CD4-positive, alpha-beta memory T cell (primary cell): ENCODE data around the gene ECHDC3. TPM values are rescaled to one million over a fixed set of nuclear protein-coding genes. Genes with fewer than 3 reads are reported as not detected.
A peak's percentile ranks its signal among the peaks of the same experiment; 100 is the strongest.

ENCODE experiments used
- CTCF ChIA-PET: fragments of 350-600 bp; sonication (Branson Sonifier 250); formaldehyde crosslinking; loops from one replicate; lab custom pipeline; 2021; ENCODE audit warnings: inconsistent platforms; ENCODE audit not compliant: partially characterized antibody; lab: Charles Lee
- POLR2A ChIA-PET: fragments of 350-600 bp; sonication (Branson Sonifier 250); formaldehyde crosslinking; loops from one replicate; lab custom pipeline; 2021; ENCODE audit not compliant: partially characterized antibody; lab: Charles Lee
- DNase-seq, 5 donors: peaks; one replicate each; pipeline versions ENCODE4 v3.0.0 to v3.0.0-alpha.2; 2020 to 2022; ENCODE audit warnings: mixed read lengths in 1 of 5
- H3K27ac ChIP-seq: one replicate; pipeline ENCODE4 v1.7.0; 2013; ENCODE audit warnings: low read depth, low read length
- H3K27me3 ChIP-seq: 2 replicates; pipeline ENCODE4 v1.7.0; 2013; ENCODE audit warnings: mild to moderate bottlenecking, low read length, moderate library complexity; ENCODE audit not compliant: insufficient read depth
- H3K36me3 ChIP-seq: 2 replicates; pipeline ENCODE4 v1.7.0; 2013; ENCODE audit warnings: mild to moderate bottlenecking, low read length, moderate library complexity; ENCODE audit not compliant: insufficient read depth
- H3K4me1 ChIP-seq: 2 replicates; pipeline ENCODE4 v1.7.0; 2013; ENCODE audit warnings: mild to moderate bottlenecking, low read length, moderate library complexity; ENCODE audit not compliant: insufficient read depth
- H3K4me3 ChIP-seq, 2 donors: one replicate each; pipeline ENCODE4 v1.7.0; 2013; ENCODE audit warnings: low read length in 2 of 2, mild to moderate bottlenecking in 1 of 2
- H3K9me3 ChIP-seq, 2 donors: one replicate each; pipeline ENCODE4 v1.7.0; 2013; ENCODE audit warnings: low read length in 2 of 2, control low read depth in 1 of 2; ENCODE audit not compliant: control insufficient read depth in 1 of 2
- H3K27ac Mint-ChIP-seq, 7 donors: one replicate each; pipeline ENCODE4 v1.8.0; 2020 to 2021; ENCODE audit warnings: mixed read lengths in 7 of 7, mild to moderate bottlenecking in 6 of 7, inconsistent platforms in 3 of 7, moderate library complexity in 3 of 7
- H3K27me3 Mint-ChIP-seq, 2 donors: one replicate each; pipeline ENCODE4 v1.8.0; 2020 to 2021; ENCODE audit warnings: mixed read lengths in 2 of 2
- H3K36me3 Mint-ChIP-seq, 2 donors: one replicate each; pipeline ENCODE4 v1.8.0; 2020 to 2021; ENCODE audit warnings: mixed read lengths in 2 of 2, inconsistent platforms in 1 of 2, mild to moderate bottlenecking in 1 of 2
- H3K4me1 Mint-ChIP-seq, 4 donors: one replicate each; pipeline ENCODE4 v1.8.0; 2020 to 2021; ENCODE audit warnings: mixed read lengths in 4 of 4, mild to moderate bottlenecking in 1 of 4
- H3K4me3 Mint-ChIP-seq, 8 donors: one replicate each; pipeline ENCODE4 v1.8.0; 2020 to 2021; ENCODE audit warnings: mixed read lengths in 8 of 8, mild to moderate bottlenecking in 7 of 8, moderate library complexity in 6 of 8, inconsistent platforms in 3 of 8
- H3K9me3 Mint-ChIP-seq, 8 donors: one replicate each; pipeline ENCODE4 v1.8.0; 2020 to 2021; ENCODE audit warnings: mixed read lengths in 8 of 8, mild to moderate bottlenecking in 5 of 8, inconsistent platforms in 3 of 8, moderate library complexity in 1 of 8
- intact Hi-C: fragments of 100-400 bp; cut with micrococcal nuclease; formaldehyde crosslinking; loops from one replicate; pipeline ENCODE4 v1.15.1; 2023
- polyA plus RNA-seq, 2 donors: library from polyadenylated mRNA; unstranded; fragments of 300-500 nt; fragmentation: Illumina TruSeq; gene quantifications; one replicate each; pipeline ENCODE4 v1.2.3, GENCODE V29; 2021
- total RNA-seq, 2 experiments: library from RNA; stranded (reverse); gene quantifications; one replicate each; pipeline ENCODE4 v1.2.3, GENCODE V29; 2021

The ECHDC3 gene
- total and polyA plus RNA-seq, 4 experiments from 2014 or later: 0.14 to 0.49 (median 0.47) TPM; not detected in 1

DNA sequence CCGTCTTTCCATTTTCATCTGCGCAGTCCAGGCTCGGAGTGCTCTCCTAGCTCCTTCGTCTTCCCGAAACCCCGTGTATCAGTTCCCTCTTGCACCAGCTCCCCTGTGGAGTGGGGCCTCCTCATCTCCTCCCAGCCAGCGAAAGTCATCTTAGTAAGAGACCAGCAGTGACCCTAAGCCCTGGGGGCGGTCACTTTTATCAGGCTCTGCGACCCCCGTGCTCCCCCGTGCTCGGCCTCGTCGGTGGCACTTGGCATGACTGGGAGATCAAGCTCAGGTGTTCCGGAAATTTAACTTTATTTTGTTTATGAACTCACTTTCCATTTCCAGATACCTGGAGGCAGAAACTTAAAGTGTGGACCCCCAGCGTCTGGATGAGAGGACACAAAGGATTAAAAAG lies 574 bp upstream of the ECHDC3 start:
- intact Hi-C loops: loop anchor here (10.0 kb wide), 1 partner anchor 57 kb away; no protein-coding TSS in a partner anchor
- Mint-ChIP-seq H3K27ac (peak overlapping the region in 1 of 7 donors; percentile 50), H3K9me3 (peaks cover 0 to 9% (median 2%) of the 10 kb centered on the region in 8 donors), H3K36me3 (peaks cover 0 to 7% of the 10 kb centered on the region in 2 donors), H3K4me1 (peaks cover 4 to 19% (median 11%) of the 10 kb centered on the region in 4 donors), H3K27me3 (peaks cover 12 to 13% of the 10 kb centered on the region in 2 donors), H3K4me3 (peak overlapping the region in 6 of 8 donors; percentile 69 to 84 (median 78))
- Histone ChIP-seq H3K27ac (no peak overlapping the region), H3K36me3 (no peaks in the 10 kb centered on the region), H3K27me3 (no peaks in the 10 kb centered on the region), H3K4me3 (no peak overlapping the region), H3K4me1 (peaks cover 7% of the 10 kb centered on the region), H3K9me3 (no peaks in the 10 kb centered on the region)
- no peak for DNase-seq
- ChIA-PET POLR2A (no interaction called here), CTCF (no interaction called here)

DNA sequence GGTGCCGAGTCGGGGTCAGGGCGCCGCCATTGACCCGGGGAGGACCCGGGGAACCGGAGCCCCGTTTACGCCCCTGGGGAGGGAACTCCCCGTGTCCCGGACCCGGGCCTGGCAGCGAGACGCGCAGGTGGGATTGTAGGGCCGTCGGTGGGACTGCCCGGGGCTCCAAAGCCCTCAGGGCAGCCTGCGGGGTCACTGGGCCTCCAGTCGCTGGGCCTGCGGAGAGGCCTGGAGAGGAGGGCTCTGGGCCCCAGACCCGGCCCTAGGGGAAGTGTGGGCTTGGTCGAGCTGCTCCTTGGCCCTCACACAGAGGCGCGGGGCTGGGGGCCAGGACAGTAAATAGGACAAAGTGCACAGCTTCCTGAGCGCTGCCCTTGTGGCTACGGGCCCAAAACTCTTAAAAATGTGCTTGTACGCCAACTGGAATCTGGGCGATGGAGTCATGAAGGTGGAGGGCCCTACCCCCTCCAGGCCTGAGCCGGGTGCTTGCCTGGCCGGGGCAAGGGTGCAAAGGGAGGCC lies 657 bp downstream of the ECHDC3 start:
- Mint-ChIP-seq H3K27ac (peak overlapping the region in 1 of 7 donors; percentile 64), H3K27me3 (peaks cover 5 to 11% of the 10 kb centered on the region in 2 donors), H3K4me1 (peaks cover 4 to 14% (median 9%) of the 10 kb centered on the region in 4 donors), H3K36me3 (peaks cover 0 to 5% of the 10 kb centered on the region in 2 donors), H3K9me3 (peaks cover 0 to 2% (median under 1%) of the 10 kb centered on the region in 8 donors), H3K4me3 (peak overlapping the region in 7 of 8 donors; percentile 17 to 68 (median 62))
- Histone ChIP-seq H3K4me1 (peaks cover 7% of the 10 kb centered on the region), H3K27me3 (no peaks in the 10 kb centered on the region), H3K36me3 (no peaks in the 10 kb centered on the region), H3K9me3 (no peaks in the 10 kb centered on the region), H3K27ac (no peak overlapping the region), H3K4me3 (peak overlapping the region in 1 of 2 donors; percentile 19)
- POLR2A ChIA-PET: interaction anchor here (0.7 kb wide), 1 partner anchor 218 kb away, joined by 3 read pairs; no protein-coding TSS in a partner anchor
- no peak for DNase-seq
- intact Hi-C loops: loop anchor here (10.0 kb wide), 1 partner anchor 58 kb away; no protein-coding TSS in a partner anchor
- CTCF ChIA-PET: interaction anchor here (1.2 kb wide), 1 partner anchor 15 kb away, joined by 5 read pairs; no protein-coding TSS in a partner anchor

DNA sequence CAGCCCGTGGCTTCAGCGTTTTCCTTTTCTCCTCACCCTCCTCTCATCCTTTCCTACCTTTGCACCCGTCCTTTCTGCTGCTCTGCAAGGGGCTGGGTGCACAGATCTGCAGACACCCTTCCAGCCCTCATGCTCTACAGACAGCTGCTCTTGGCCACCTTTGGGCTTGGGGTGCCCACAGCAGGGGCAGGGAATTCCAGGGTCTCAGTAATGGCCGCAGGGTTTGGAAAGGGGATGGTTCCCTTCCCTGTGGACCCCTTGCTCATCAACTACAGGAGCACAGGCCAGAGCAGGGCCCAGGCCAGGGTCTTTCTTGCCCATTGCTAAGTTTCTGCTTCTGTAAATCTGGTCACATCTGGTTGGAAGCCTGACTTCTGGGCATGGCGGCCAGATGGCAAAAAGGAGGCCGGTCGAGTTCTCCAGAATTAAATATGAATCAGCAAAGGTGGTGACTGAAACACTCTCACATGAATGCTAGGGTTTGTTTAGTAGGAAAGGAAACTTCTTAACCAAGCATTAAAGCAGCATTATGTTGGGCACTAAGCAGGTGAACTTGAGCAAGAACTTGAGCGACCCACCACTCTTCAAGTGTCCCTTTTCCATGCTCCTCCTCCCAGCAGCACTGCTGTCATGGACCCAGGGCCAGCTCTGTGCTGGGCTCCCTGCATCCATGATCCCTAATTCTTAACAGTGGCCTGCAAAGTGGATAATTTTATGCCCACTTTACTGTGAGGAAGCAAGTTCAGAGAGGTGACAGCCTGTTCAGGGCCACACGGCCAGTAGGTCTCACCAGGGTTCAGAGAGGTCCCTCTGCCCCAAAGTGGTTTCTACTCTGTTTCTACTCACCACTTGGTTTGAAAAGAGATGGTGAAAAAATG lies 1.5 kb downstream of the ECHDC3 start:
- H3K27ac ChIP-seq: no peak overlapping the region
- intact Hi-C loops: loop anchor here (10.0 kb wide), 1 partner anchor 59 kb away; no protein-coding TSS in a partner anchor
- ChIA-PET CTCF (interaction anchor here (1.2 kb wide), 1 partner anchor 14 kb away, joined by 5 read pairs; no protein-coding TSS in a partner anchor), POLR2A (no interaction called here)
- no peak overlapping the region for H3K4me3 ChIP-seq
- Mint-ChIP-seq H3K4me1 (peaks cover 4 to 14% (median 6%) of the 10 kb centered on the region in 4 donors), H3K36me3 (no peaks in the 10 kb centered on the region), H3K4me3 (peak overlapping the region; percentile 28 to 68 (median 60)), H3K27me3 (peaks cover 2 to 7% of the 10 kb centered on the region in 2 donors), H3K9me3 (peaks cover 0 to 2% (median 0%) of the 10 kb centered on the region in 8 donors), H3K27ac (peak overlapping the region in 2 of 7 donors; percentile 57 to 64)
- H3K4me1 ChIP-seq: peaks cover 7% of the 10 kb centered on the region
- H3K36me3 ChIP-seq: no peaks in the 10 kb centered on the region
- no peaks in the 10 kb centered on the region for H3K9me3 ChIP-seq
- DNase-seq: no peak
- H3K27me3 ChIP-seq: no peaks in the 10 kb centered on the region

DNA sequence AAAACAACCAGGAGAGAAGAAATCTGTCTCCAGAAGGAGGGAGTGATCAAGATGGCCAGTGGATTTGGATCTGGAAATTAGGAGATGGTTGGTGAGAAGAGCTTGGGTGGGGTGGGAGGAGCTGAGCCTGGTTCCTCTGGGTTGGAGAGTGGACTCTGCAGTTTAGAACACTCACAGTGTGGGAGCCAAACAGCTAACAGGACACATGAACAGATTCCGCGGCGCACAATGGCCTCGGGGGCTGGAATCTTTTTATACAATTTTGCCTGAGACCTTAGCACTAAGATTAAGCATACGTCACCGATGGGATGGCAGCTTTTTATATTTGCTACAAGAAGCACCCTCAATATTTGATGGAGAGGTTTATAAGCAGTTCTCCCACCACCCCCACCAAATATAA lies 2.9 kb downstream of the ECHDC3 start:
- Histone ChIP-seq H3K4me1 (peaks cover 7% of the 10 kb centered on the region), H3K27ac (no peak overlapping the region), H3K36me3 (no peaks in the 10 kb centered on the region), H3K9me3 (no peaks in the 10 kb centered on the region), H3K4me3 (no peak overlapping the region), H3K27me3 (no peaks in the 10 kb centered on the region)
- Mint-ChIP-seq H3K27ac (no peak overlapping the region), H3K27me3 (peaks cover 2 to 7% of the 10 kb centered on the region in 2 donors), H3K9me3 (no peaks in the 10 kb centered on the region), H3K36me3 (no peaks in the 10 kb centered on the region), H3K4me1 (peaks cover 4 to 14% (median 6%) of the 10 kb centered on the region in 4 donors), H3K4me3 (no peak overlapping the region)
- intact Hi-C loops: loop anchor here (10.0 kb wide), 1 partner anchor 60 kb away; no protein-coding TSS in a partner anchor
- ChIA-PET CTCF (no interaction called here), POLR2A (no interaction called here)
- no peak for DNase-seq

DNA sequence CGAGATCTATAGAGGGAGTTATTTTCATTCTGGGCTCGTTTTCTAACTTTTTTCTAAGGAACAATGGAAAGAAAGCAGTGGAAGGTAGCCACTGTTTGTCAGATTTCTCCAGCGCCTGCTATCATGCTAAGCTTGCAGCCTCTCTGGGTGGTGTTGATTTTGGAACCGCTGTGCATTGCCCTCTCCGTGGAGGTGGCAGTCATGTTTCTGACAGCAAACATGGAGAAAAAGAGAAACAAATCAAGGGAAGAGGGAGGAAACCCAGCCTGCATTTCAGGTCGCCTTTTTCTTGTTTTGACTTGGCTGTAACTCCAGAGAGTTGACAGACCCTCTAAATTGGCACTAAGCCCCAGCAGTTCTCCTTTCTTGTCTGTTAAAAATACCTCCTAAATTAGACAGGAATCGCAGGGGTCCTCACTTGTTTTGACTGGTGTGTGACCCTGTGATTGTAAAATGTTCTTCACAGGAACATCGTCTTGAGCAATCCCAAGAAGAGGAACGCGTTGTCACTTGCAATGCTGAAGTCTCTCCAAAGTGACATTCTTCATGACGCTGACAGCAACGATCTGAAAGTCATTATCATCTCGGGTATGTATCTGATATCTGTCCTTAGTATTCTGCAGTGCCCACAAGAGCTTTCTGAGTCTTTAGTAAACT lies 4.8 kb downstream of the ECHDC3 start:
- Mint-ChIP-seq H3K4me3 (no peak overlapping the region), H3K27me3 (no peaks in the 10 kb centered on the region), H3K27ac (no peak overlapping the region), H3K9me3 (no peaks in the 10 kb centered on the region), H3K36me3 (no peaks in the 10 kb centered on the region), H3K4me1 (peaks cover 0 to 7% (median under 1%) of the 10 kb centered on the region in 4 donors)
- Histone ChIP-seq H3K27ac (no peak overlapping the region), H3K4me3 (no peak overlapping the region), H3K36me3 (no peaks in the 10 kb centered on the region), H3K27me3 (no peaks in the 10 kb centered on the region), H3K4me1 (no peaks in the 10 kb centered on the region), H3K9me3 (no peaks in the 10 kb centered on the region)
- DNase-seq: no peak
- ChIA-PET CTCF (interaction anchor here (2.6 kb wide), 1 partner anchor 10 kb away, joined by 11 read pairs; no protein-coding TSS in a partner anchor), POLR2A (no interaction called here)
- intact Hi-C loops: loop anchor here (10.0 kb wide), 1 partner anchor 62 kb away; no protein-coding TSS in a partner anchor

DNA sequence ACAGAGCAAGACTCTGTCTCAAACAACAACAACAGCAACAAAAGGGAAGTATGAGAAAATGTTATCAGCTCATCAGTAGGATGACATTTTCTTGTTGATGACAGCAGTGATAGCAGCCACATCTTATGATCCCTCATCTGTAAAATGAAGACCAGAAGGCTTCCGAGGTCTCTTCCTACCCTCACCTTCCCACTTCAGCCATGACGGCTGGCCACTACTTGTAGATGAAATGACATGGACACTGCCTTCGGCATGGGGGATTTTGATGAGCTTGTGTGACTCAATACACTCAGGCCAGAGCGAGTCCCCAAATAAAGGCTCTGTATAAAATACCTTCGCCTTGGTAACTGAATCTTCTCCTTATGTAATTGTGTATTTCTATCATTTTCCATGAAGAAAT lies 6.7 kb downstream of the ECHDC3 start:
- intact Hi-C loops: loop anchor here (10.0 kb wide), 1 partner anchor 64 kb away; no protein-coding TSS in a partner anchor
- Histone ChIP-seq H3K27me3 (no peaks in the 10 kb centered on the region), H3K27ac (no peak overlapping the region), H3K36me3 (no peaks in the 10 kb centered on the region), H3K4me1 (no peaks in the 10 kb centered on the region), H3K4me3 (no peak overlapping the region), H3K9me3 (no peaks in the 10 kb centered on the region)
- ChIA-PET POLR2A (no interaction called here), CTCF (interaction anchor here (2.6 kb wide), 1 partner anchor 9 kb away, joined by 11 read pairs; no protein-coding TSS in a partner anchor)
- no peak for DNase-seq
- Mint-ChIP-seq H3K9me3 (no peaks in the 10 kb centered on the region), H3K27ac (no peak overlapping the region), H3K4me3 (no peak overlapping the region), H3K36me3 (no peaks in the 10 kb centered on the region), H3K4me1 (no peaks in the 10 kb centered on the region), H3K27me3 (no peaks in the 10 kb centered on the region)
